Measurements from ENCODE around the gene NSUN7. TPM values are rescaled to one million over a fixed set of nuclear protein-coding genes. Genes with fewer than 3 reads are reported as not detected.
"Not testable (repeated sequence)": the region's sequence is repeated elsewhere in the genome, so short reads cannot be mapped to it uniquely, and the experiment has no call there.

Gene NSUN7
- total RNA-seq, 2 donors from 2014 or later = 12.6 to 14.3 TPM

GRCh38 chr4:40808926-40809457 is 59.2 kb downstream of the NSUN7 start:
- intact Hi-C loops (cut with DNase I) = no loop called here
- H3K4me1 ChIP-seq (replicated peaks) = no peaks in the 10 kb centered on the region
- TF ChIP-seq CTCF (IDR thresholded peaks at IDR 0.05) (no peak), POLR2A (IDR thresholded peaks at IDR 0.05) (no peak), POLR2AphosphoS5 (IDR thresholded peaks at IDR 0.05) (no peak)
- H3K4me3 ChIP-seq = no peak overlapping the region
- 83% methylated on average over 8 of the region's 8 CpGs for WGBS
- H3K36me3 ChIP-seq = no peaks in the 10 kb centered on the region
- no peak overlapping the region for H3K27ac ChIP-seq
- no peaks in the 10 kb centered on the region for H3K9me3 ChIP-seq
- no peak for DNase-seq (ENCODE audit: low spot score)
- H3K27me3 ChIP-seq (replicated peaks; ENCODE audit: insufficient read depth) = no peaks in the 10 kb centered on the region

- TF ChIP-seq CTCF (IDR thresholded peaks at IDR 0.05) (no peak), POLR2AphosphoS5 (IDR thresholded peaks at IDR 0.05) (no peak), POLR2A (IDR thresholded peaks at IDR 0.05) (no peak)
- 72% methylated on average over 7 of the region's 7 CpGs for WGBS
- DNase-seq (ENCODE audit: low spot score) = no peak
- no peak overlapping the region for H3K4me3 ChIP-seq
- intact Hi-C loops (cut with DNase I) = no loop called here
- no peak overlapping the region for H3K27ac ChIP-seq
- no peaks in the 10 kb centered on the region for H3K36me3 ChIP-seq
- H3K9me3 ChIP-seq = no peaks in the 10 kb centered on the region
- no peaks in the 10 kb centered on the region for H3K4me1 ChIP-seq (replicated peaks)
- H3K27me3 ChIP-seq (replicated peaks; ENCODE audit: insufficient read depth) = no peaks in the 10 kb centered on the region
Measured at GRCh38 chr4:40811956-40812355, 62.2 kb downstream of the NSUN7 start.

GRCh38 chr4:40812386-40812785 is 62.6 kb downstream of the NSUN7 start:
- TF ChIP-seq POLR2AphosphoS5 (IDR thresholded peaks at IDR 0.05) (no peak), CTCF (IDR thresholded peaks at IDR 0.05) (no peak), POLR2A (IDR thresholded peaks at IDR 0.05) (no peak)
- H3K27ac ChIP-seq = no peak overlapping the region
- intact Hi-C loops (cut with DNase I) = no loop called here
- WGBS = 86% methylated on average over 8 of the region's 8 CpGs
- no peaks in the 10 kb centered on the region for H3K9me3 ChIP-seq
- DNase-seq (ENCODE audit: low spot score) = no peak
- H3K36me3 ChIP-seq = no peaks in the 10 kb centered on the region
- H3K4me3 ChIP-seq = no peak overlapping the region
- no peaks in the 10 kb centered on the region for H3K27me3 ChIP-seq (replicated peaks; ENCODE audit: insufficient read depth)
- no peaks in the 10 kb centered on the region for H3K4me1 ChIP-seq (replicated peaks)

GRCh38 chr4:40812856-40813255 is 63.1 kb downstream of the NSUN7 start:
- H3K27ac ChIP-seq = no peak overlapping the region
- WGBS = 84% methylated on average over 2 of the region's 2 CpGs
- no peaks in the 10 kb centered on the region for H3K4me1 ChIP-seq (replicated peaks)
- H3K4me3 ChIP-seq = no peak overlapping the region
- intact Hi-C loops (cut with DNase I) = no loop called here
- H3K9me3 ChIP-seq = no peaks in the 10 kb centered on the region
- DNase-seq (ENCODE audit: low spot score) = no peak
- TF ChIP-seq POLR2A (IDR thresholded peaks at IDR 0.05) (no peak), POLR2AphosphoS5 (IDR thresholded peaks at IDR 0.05) (no peak), CTCF (IDR thresholded peaks at IDR 0.05) (no peak)
- H3K27me3 ChIP-seq (replicated peaks; ENCODE audit: insufficient read depth) = no peaks in the 10 kb centered on the region
- no peaks in the 10 kb centered on the region for H3K36me3 ChIP-seq

- DNase-seq (ENCODE audit: low spot score); H3K4me3 ChIP-seq; H3K27me3 ChIP-seq (replicated peaks; ENCODE audit: insufficient read depth); H3K4me1 ChIP-seq (replicated peaks); H3K36me3 ChIP-seq; intact Hi-C loops (cut with DNase I); H3K9me3 ChIP-seq; H3K27ac ChIP-seq: not testable (repeated sequence)
- WGBS = 92% methylated on average over 6 of the region's 6 CpGs
Measured at GRCh38 chr4:40817157-40817556, 67.4 kb downstream of the NSUN7 start.

Data from prostate gland (tissue), 2 donors.